A673 (cell line): ENCODE data around the gene JKAMP. TPM values are rescaled to one million over a fixed set of nuclear protein-coding genes. Genes with fewer than 3 reads are reported as not detected.

Experiments used
- BruUV-seq: library from RNA; stranded (reverse); fragments of 400-500 nt; replicated peaks from 2 replicates; lab custom pipeline; 2021; lab: Mats Ljungman, UMichigan
- CTCF ChIA-PET: fragments of 300-600 bp; sonication (Branson Sonifier 250); formaldehyde crosslinking; loops from one replicate; lab custom pipeline; 2022; ENCODE audit warnings: antibody characterized with exemption; lab: Charles Lee
- POLR2A ChIA-PET: fragments of 300-600 bp; sonication (Branson Sonifier 250); formaldehyde crosslinking; loops from one replicate; lab custom pipeline; 2022; ENCODE audit warnings: antibody characterized with exemption; ENCODE audit not compliant: low non-redundant PET; lab: Charles Lee
- DNase-seq: peaks from one replicate; pipeline ENCODE4 v3.0.0-alpha.2; 2015; ENCODE audit warnings: low spot score
- H3K27ac ChIP-seq: fragments of 200-600 bp; sonication (generic); 2 replicates; pipeline ENCODE4 v1.5.1; 2016; ENCODE audit warnings: mixed run types, low read depth, mild to moderate bottlenecking, mixed read lengths, antibody characterized with exemption, low read length; ENCODE audit not compliant: poor library complexity, severe bottlenecking
- H3K27me3 ChIP-seq: fragments of 200-600 bp; sonication (generic); replicated peaks from 2 replicates; pipeline ENCODE4 v1.6.1; 2017; ENCODE audit warnings: mixed run types, low read depth, mild to moderate bottlenecking, mixed read lengths, antibody characterized with exemption, low read length; ENCODE audit not compliant: insufficient read depth, poor library complexity
- H3K36me3 ChIP-seq: fragments of 200-600 bp; sonication (generic); 2 replicates; pipeline ENCODE4 v1.6.1; 2016; ENCODE audit warnings: mixed run types, mild to moderate bottlenecking, mixed read lengths, antibody characterized with exemption, low read length; ENCODE audit not compliant: insufficient read depth, poor library complexity, severe bottlenecking
- H3K4me1 ChIP-seq: fragments of 200-600 bp; sonication (generic); 2 replicates; pipeline ENCODE4 v1.6.1; 2017; ENCODE audit warnings: mixed run types, mild to moderate bottlenecking, mixed read lengths, antibody characterized with exemption, low read length; ENCODE audit not compliant: insufficient read depth, poor library complexity, severe bottlenecking
- H3K4me3 ChIP-seq: fragments of 200-600 bp; sonication (generic); 2 replicates; pipeline ENCODE4 v1.5.1; 2016; ENCODE audit warnings: low read depth, mixed run types, mild to moderate bottlenecking, mixed read lengths, low read length; ENCODE audit not compliant: poor library complexity, severe bottlenecking
- H3K9me3 ChIP-seq: fragments of 200-600 bp; sonication (generic); 2 replicates; pipeline ENCODE4 v1.6.1; 2016; ENCODE audit warnings: mixed run types, low read depth, mild to moderate bottlenecking, mixed read lengths, antibody characterized with exemption, low read length; ENCODE audit not compliant: poor library complexity, severe bottlenecking
- CTCF ChIP-seq: fragments of 300-800, 200-600 bp; sonication (generic); conservative IDR thresholded peaks from 2 replicates; pipeline ENCODE4 v1.5.1; 2017; ENCODE audit warnings: low read depth, mild to moderate bottlenecking, antibody characterized with exemption, low read length, moderate library complexity, mixed read lengths
- EZH2 ChIP-seq: fragments of 200-600 bp; sonication (generic); IDR thresholded peaks from 2 replicates; pipeline ENCODE4 v1.6.1; 2017; ENCODE audit warnings: borderline replicate concordance, low read depth, mild to moderate bottlenecking, mixed read lengths, antibody characterized with exemption, low read length; ENCODE audit not compliant: poor library complexity, severe bottlenecking
- intact Hi-C: fragments of 100-400 bp; cut with micrococcal nuclease; formaldehyde crosslinking; loops from one replicate; pipeline ENCODE4 v1.10.0; 2022; ENCODE audit not compliant: unreplicated experiment
- total RNA-seq: library from RNA; stranded (reverse); gene quantifications from 2 replicates; pipeline ENCODE4 v1.2.3, GENCODE V29; 2021

JKAMP gene
- total RNA-seq, 1 experiment from 2014 or later, result 51.6 TPM

- H3K4me1 ChIP-seq, result no peaks in the 10 kb centered on the region
- no peaks in the 10 kb centered on the region for H3K27me3 ChIP-seq
- no peak overlapping the region for H3K27ac ChIP-seq
- intact Hi-C loops, result no loop called here
- H3K4me3 ChIP-seq, result no peak overlapping the region
- no peak for DNase-seq
- peaks cover 34% of the 10 kb centered on the region for H3K36me3 ChIP-seq
- ChIA-PET POLR2A (no interaction called here), CTCF (no interaction called here)
- BruUV-seq, result no TSS peak
- TF ChIP-seq EZH2, result no peak
- no peak for TF ChIP-seq CTCF
- H3K9me3 ChIP-seq, result no peaks in the 10 kb centered on the region
These were observed 16.4 kb downstream of the JKAMP start for GRCh38 chr14:59500732-59501131.

GRCh38 chr14:59503256-59503655 is 18.9 kb downstream of the JKAMP start:
- Histone ChIP-seq H3K9me3 (no peaks in the 10 kb centered on the region), H3K27me3 (no peaks in the 10 kb centered on the region), H3K27ac (no peak overlapping the region), H3K36me3 (peaks cover 19% of the 10 kb centered on the region), H3K4me1 (no peaks in the 10 kb centered on the region), H3K4me3 (no peak overlapping the region)
- CTCF ChIA-PET, result no interaction called here
- intact Hi-C loops, result no loop called here
- POLR2A ChIA-PET, result no interaction called here
- no peak for TF ChIP-seq CTCF
- TF ChIP-seq EZH2, result no peak
- no TSS peak for BruUV-seq
- no peak for DNase-seq

- no peak overlapping the region for H3K27ac ChIP-seq
- no peaks in the 10 kb centered on the region for H3K4me1 ChIP-seq
- ChIA-PET POLR2A (no interaction called here), CTCF (interaction anchor here (0.6 to 1.3 kb wide), 9 partner anchors 45 to 879 kb away, joined by 3 to 26 read pairs (median 9); partner anchors contain the start of gene CCDC175)
- BruUV-seq, result no TSS peak
- intact Hi-C loops, result loop anchor here (1.0 to 2.0 kb wide), 2 partner anchors 72 to 181 kb away; no protein-coding TSS in a partner anchor
- no peak overlapping the region for H3K4me3 ChIP-seq
- peak; percentile 80 for DNase-seq
- H3K9me3 ChIP-seq, result no peaks in the 10 kb centered on the region
- no peak for TF ChIP-seq EZH2
- TF ChIP-seq CTCF, result peak; percentile 97
- peaks cover 13% of the 10 kb centered on the region for H3K36me3 ChIP-seq
- H3K27me3 ChIP-seq, result no peaks in the 10 kb centered on the region
These were observed 22.9 kb downstream of the JKAMP start for GRCh38 chr14:59507063-59507751.
